Liver (tissue), 9 donors: ENCODE measurements around the gene MYO16. TPM values are rescaled to one million over a fixed set of nuclear protein-coding genes. Genes with fewer than 3 reads are reported as not detected.

Experiments
- DNase-seq: peaks from one replicate; pipeline ENCODE4 v3.0.0-alpha.2; 2017; ENCODE audit warnings: low spot score
- H3K27ac ChIP-seq, 2 donors: one replicate each; pipeline ENCODE4 v1.7.0; 2013; ENCODE audit warnings: inconsistent platforms in 2 of 2, low read length in 2 of 2, control low read depth in 1 of 2, low read depth in 1 of 2, mild to moderate bottlenecking in 1 of 2
- H3K27me3 ChIP-seq, 4 donors: one replicate each; pipeline versions ENCODE4 v1.6.1 to v1.7.0; 2013; ENCODE audit warnings: low read length in 3 of 4, inconsistent platforms in 1 of 4, mild to moderate bottlenecking in 1 of 4, moderate library complexity in 1 of 4; ENCODE audit not compliant: control insufficient read depth in 4 of 4, insufficient read depth in 4 of 4
- H3K36me3 ChIP-seq, 4 donors: one replicate each; pipeline versions ENCODE4 v1.6.1 to v1.7.0; 2013; ENCODE audit warnings: low read length in 3 of 4, mild to moderate bottlenecking in 3 of 4, low read depth in 1 of 4, moderate library complexity in 1 of 4; ENCODE audit not compliant: control insufficient read depth in 4 of 4, insufficient read depth in 3 of 4
- H3K4me1 ChIP-seq, 4 donors: one replicate each; pipeline versions ENCODE4 v1.6.1 to v1.7.0; 2013; ENCODE audit warnings: low read length in 3 of 4, mild to moderate bottlenecking in 3 of 4, moderate library complexity in 1 of 4; ENCODE audit not compliant: control insufficient read depth in 4 of 4, insufficient read depth in 4 of 4
- H3K4me3 ChIP-seq, 3 donors: one replicate each; pipeline versions ENCODE4 v1.6.1 to v1.7.0; 2013; ENCODE audit warnings: low read length in 3 of 3, control low read depth in 1 of 3, low read depth in 1 of 3, mild to moderate bottlenecking in 1 of 3
- H3K9ac ChIP-seq, 2 donors: one replicate each; pipeline ENCODE4 v1.7.0; 2013; ENCODE audit warnings: low read length in 2 of 2, mild to moderate bottlenecking in 2 of 2, moderate library complexity in 2 of 2, control low read depth in 1 of 2, low read depth in 1 of 2
- H3K9me3 ChIP-seq, 4 donors: one replicate each; pipeline versions ENCODE4 v1.6.1 to v1.7.0; 2013; ENCODE audit warnings: low read length in 3 of 4; ENCODE audit not compliant: control insufficient read depth in 4 of 4
- EGR1 ChIP-seq, 2 donors: IDR thresholded peaks; 2 replicates each; pipeline ENCODE4 v1.6.1; 2016 to 2018; ENCODE audit warnings: antibody characterized with exemption in 2 of 2, low read depth in 2 of 2
- FOXA1 ChIP-seq: IDR thresholded peaks from 2 replicates; pipeline ENCODE4 v1.6.1; 2016; ENCODE audit warnings: antibody characterized with exemption
- FOXA2 ChIP-seq: IDR thresholded peaks from 2 replicates; pipeline ENCODE4 v1.6.1; 2016; ENCODE audit warnings: antibody characterized with exemption
- GABPA ChIP-seq, 2 donors: IDR thresholded peaks in 1 of 2; conservative IDR thresholded peaks in 1 of 2; 2 replicates each; pipeline ENCODE4 v1.6.1; 2016; ENCODE audit warnings: antibody characterized with exemption in 2 of 2, mild to moderate bottlenecking in 1 of 2, moderate library complexity in 1 of 2
- HNF4A ChIP-seq, 2 donors: conservative IDR thresholded peaks; 2 replicates each; pipeline ENCODE4 v1.6.1; 2016; ENCODE audit warnings: antibody characterized with exemption in 2 of 2, mild to moderate bottlenecking in 2 of 2
- HNF4G ChIP-seq: IDR thresholded peaks from 2 replicates; pipeline ENCODE4 v1.6.1; 2016; ENCODE audit warnings: antibody characterized with exemption
- NR2F2 ChIP-seq: IDR thresholded peaks from 2 replicates; pipeline ENCODE4 v1.6.1; 2016; ENCODE audit warnings: antibody characterized with exemption
- RAD21 ChIP-seq, 2 donors: IDR thresholded peaks; 2 replicates each; pipeline ENCODE4 v1.6.1; 2016; ENCODE audit warnings: antibody characterized with exemption in 2 of 2, mild to moderate bottlenecking in 2 of 2
- RXRA ChIP-seq, 2 donors: IDR thresholded peaks; 2 replicates each; pipeline ENCODE4 v1.6.1; 2017 to 2018; ENCODE audit warnings: antibody characterized with exemption in 2 of 2, mild to moderate bottlenecking in 1 of 2
- SP1 ChIP-seq: IDR thresholded peaks from 2 replicates; pipeline ENCODE4 v1.6.1; 2018; ENCODE audit warnings: antibody characterized with exemption, mild to moderate bottlenecking
- TAF1 ChIP-seq: conservative IDR thresholded peaks from 2 replicates; pipeline ENCODE4 v1.6.1; 2016; ENCODE audit warnings: antibody characterized with exemption, mild to moderate bottlenecking
- YY1 ChIP-seq: IDR thresholded peaks from 2 replicates; pipeline ENCODE4 v1.6.1; 2016; ENCODE audit warnings: antibody characterized with exemption, mild to moderate bottlenecking
- WGBS: extraction: QIAGEN DNeasy Blood & Tissue Kit; methylation state at CpG from one replicate; pipeline ENCODE4 v1.1.7; 2013; 5-methylcytosine and 5-hydroxymethylcytosine counted together
- polyA plus RNA-seq, 2 donors: library from polyadenylated mRNA; stranded (reverse) in 1 of 2; unstranded in 1 of 2; fragments of 200-250 nt in 1 of 2; fragments of >200 nt in 1 of 2; fragmentation: Nextera tagmentation in 1 of 2; extraction: Ambion mirVana in 1 of 2; gene quantifications; one replicate each; pipeline versions ENCODE4 v1.2.1 to v1.2.3, GENCODE V29; 2013 to 2015
- total RNA-seq, 2 donors: library from RNA; depleted of rRNA; stranded (reverse); fragments of >200 nt; gene quantifications; one replicate each; pipeline ENCODE4 v1.2.3, GENCODE V29; 2014
- TF ChIP-seq, protein P1 (sequence below): IDR thresholded peaks from 2 replicates; pipeline ENCODE4 v1.6.1; 2016; ENCODE audit warnings: antibody characterized with exemption
- TF ChIP-seq, protein P2 (sequence below): IDR thresholded peaks from 2 replicates; pipeline ENCODE4 v1.6.1; 2016; ENCODE audit warnings: antibody characterized with exemption
- TF ChIP-seq, protein P3 (sequence below): IDR thresholded peaks from 2 replicates; pipeline ENCODE4 v1.6.1; 2016; ENCODE audit warnings: antibody characterized with exemption, mild to moderate bottlenecking
- TF ChIP-seq, protein P4 (sequence below): fragments of 150-350 bp; IDR thresholded peaks from 2 replicates; pipeline ENCODE4 v1.5.1; 2017; ENCODE audit warnings: improper control_type of control experiment, low read depth, low read length; ENCODE audit not compliant: missing input control
- donor health status: healthy.
- donor health status: healthy.
- donor health status: healthy.
- donor health status: healthy.
- donor health status: healthy.

MYO16 gene
- total and polyA plus RNA-seq, 4 donors, result 0.37 to 1.1 (median 0.68) TPM

DNA sequence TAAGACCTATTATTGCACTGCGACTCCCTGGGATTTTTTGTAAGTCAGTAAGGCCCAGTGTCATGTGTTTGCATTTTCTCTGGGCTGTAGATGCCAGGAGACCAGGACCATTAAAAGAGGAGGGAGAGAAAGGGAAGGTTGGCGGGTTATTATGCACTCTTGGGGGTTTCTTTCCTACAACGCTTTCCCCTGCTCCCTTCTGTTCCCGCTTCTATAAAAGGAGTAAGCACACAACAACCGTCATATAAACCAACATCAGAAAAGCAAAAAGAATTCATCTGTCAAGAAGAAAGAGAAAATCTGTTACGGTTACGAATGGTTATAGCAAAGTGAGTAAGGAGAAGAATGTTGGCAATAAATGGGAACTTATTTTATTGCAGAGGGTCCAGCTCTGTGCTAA is 615.2 kb downstream of the MYO16 start:
- Histone ChIP-seq H3K4me3 (no peak overlapping the region), H3K4me1 (no peaks in the 10 kb centered on the region), H3K27me3 (no peaks in the 10 kb centered on the region), H3K9me3 (no peaks in the 10 kb centered on the region), H3K9ac (no peak overlapping the region), H3K27ac (no peak overlapping the region), H3K36me3 (no peaks in the 10 kb centered on the region)
- DNase-seq, result no peak
- WGBS, result 91% methylated on average over 7 of the region's 7 CpGs
- no peak for TF ChIP-seq HNF4A (conservative IDR thresholded peaks at IDR 0.05)
- no peak for TF ChIP-seq NR2F2
- TF ChIP-seq EGR1 (IDR thresholded peaks at IDR 0.05; ENCODE audit: low read depth in 2 of 2), result no peak
- no peak for TF ChIP-seq GABPA (IDR thresholded peaks at IDR 0.05 in 1 of 2, conservative IDR thresholded peaks at IDR 0.05 in 1 of 2)
- TF ChIP-seq YY1, result no peak
- no peak for TF ChIP-seq SP1
- TF ChIP-seq, protein P1, sequence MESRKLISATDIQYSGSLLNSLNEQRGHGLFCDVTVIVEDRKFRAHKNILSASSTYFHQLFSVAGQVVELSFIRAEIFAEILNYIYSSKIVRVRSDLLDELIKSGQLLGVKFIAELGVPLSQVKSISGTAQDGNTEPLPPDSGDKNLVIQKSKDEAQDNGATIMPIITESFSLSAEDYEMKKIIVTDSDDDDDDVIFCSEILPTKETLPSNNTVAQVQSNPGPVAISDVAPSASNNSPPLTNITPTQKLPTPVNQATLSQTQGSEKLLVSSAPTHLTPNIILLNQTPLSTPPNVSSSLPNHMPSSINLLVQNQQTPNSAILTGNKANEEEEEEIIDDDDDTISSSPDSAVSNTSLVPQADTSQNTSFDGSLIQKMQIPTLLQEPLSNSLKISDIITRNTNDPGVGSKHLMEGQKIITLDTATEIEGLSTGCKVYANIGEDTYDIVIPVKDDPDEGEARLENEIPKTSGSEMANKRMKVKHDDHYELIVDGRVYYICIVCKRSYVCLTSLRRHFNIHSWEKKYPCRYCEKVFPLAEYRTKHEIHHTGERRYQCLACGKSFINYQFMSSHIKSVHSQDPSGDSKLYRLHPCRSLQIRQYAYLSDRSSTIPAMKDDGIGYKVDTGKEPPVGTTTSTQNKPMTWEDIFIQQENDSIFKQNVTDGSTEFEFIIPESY, result no peak
- TF ChIP-seq, protein P2, sequence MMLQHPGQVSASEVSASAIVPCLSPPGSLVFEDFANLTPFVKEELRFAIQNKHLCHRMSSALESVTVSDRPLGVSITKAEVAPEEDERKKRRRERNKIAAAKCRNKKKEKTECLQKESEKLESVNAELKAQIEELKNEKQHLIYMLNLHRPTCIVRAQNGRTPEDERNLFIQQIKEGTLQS, result no peak
- TF ChIP-seq FOXA1, result no peak
- no peak for TF ChIP-seq RXRA (IDR thresholded peaks at IDR 0.05)
- TF ChIP-seq TAF1, result no peak
- TF ChIP-seq, protein P3, sequence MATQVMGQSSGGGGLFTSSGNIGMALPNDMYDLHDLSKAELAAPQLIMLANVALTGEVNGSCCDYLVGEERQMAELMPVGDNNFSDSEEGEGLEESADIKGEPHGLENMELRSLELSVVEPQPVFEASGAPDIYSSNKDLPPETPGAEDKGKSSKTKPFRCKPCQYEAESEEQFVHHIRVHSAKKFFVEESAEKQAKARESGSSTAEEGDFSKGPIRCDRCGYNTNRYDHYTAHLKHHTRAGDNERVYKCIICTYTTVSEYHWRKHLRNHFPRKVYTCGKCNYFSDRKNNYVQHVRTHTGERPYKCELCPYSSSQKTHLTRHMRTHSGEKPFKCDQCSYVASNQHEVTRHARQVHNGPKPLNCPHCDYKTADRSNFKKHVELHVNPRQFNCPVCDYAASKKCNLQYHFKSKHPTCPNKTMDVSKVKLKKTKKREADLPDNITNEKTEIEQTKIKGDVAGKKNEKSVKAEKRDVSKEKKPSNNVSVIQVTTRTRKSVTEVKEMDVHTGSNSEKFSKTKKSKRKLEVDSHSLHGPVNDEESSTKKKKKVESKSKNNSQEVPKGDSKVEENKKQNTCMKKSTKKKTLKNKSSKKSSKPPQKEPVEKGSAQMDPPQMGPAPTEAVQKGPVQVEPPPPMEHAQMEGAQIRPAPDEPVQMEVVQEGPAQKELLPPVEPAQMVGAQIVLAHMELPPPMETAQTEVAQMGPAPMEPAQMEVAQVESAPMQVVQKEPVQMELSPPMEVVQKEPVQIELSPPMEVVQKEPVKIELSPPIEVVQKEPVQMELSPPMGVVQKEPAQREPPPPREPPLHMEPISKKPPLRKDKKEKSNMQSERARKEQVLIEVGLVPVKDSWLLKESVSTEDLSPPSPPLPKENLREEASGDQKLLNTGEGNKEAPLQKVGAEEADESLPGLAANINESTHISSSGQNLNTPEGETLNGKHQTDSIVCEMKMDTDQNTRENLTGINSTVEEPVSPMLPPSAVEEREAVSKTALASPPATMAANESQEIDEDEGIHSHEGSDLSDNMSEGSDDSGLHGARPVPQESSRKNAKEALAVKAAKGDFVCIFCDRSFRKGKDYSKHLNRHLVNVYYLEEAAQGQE, result no peak
- no peak for TF ChIP-seq RAD21 (IDR thresholded peaks at IDR 0.05)
- no peak for TF ChIP-seq FOXA2
- TF ChIP-seq HNF4G, result no peak

DNA sequence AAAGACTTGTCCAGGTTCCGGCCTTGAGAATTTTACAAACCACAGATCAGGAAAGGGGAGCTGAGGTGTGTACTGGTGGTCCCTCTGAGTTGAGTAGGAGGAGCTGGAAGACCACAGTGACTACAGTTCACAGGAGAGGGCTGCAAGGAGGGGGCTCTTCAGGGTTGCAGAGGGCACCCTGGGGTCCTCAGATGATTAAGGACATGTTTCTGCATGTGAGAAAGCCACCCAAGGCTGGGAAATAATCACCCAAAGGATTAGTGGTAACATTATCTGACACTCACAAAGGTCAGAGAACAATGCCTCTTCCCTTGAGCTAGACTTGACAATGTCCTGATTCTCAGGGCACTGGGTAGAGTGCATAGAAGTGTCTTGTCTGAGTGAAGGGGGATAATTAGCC is 616.6 kb downstream of the MYO16 start:
- TF ChIP-seq FOXA2 (no peak), HNF4G (no peak), NR2F2 (no peak), TAF1 (no peak)
- TF ChIP-seq, protein P2, result no peak
- TF ChIP-seq, protein P4, sequence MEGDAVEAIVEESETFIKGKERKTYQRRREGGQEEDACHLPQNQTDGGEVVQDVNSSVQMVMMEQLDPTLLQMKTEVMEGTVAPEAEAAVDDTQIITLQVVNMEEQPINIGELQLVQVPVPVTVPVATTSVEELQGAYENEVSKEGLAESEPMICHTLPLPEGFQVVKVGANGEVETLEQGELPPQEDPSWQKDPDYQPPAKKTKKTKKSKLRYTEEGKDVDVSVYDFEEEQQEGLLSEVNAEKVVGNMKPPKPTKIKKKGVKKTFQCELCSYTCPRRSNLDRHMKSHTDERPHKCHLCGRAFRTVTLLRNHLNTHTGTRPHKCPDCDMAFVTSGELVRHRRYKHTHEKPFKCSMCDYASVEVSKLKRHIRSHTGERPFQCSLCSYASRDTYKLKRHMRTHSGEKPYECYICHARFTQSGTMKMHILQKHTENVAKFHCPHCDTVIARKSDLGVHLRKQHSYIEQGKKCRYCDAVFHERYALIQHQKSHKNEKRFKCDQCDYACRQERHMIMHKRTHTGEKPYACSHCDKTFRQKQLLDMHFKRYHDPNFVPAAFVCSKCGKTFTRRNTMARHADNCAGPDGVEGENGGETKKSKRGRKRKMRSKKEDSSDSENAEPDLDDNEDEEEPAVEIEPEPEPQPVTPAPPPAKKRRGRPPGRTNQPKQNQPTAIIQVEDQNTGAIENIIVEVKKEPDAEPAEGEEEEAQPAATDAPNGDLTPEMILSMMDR, result no peak
- no peak overlapping the region for H3K4me3 ChIP-seq
- H3K36me3 ChIP-seq, result no peaks in the 10 kb centered on the region
- no peaks in the 10 kb centered on the region for H3K4me1 ChIP-seq
- H3K9me3 ChIP-seq, result no peaks in the 10 kb centered on the region
- H3K27ac ChIP-seq, result no peak overlapping the region
- no peaks in the 10 kb centered on the region for H3K27me3 ChIP-seq
- H3K9ac ChIP-seq, result no peak overlapping the region
- WGBS, result 98% methylated on average over 1 of the region's 1 CpG
- no peak for DNase-seq
